Motor neuron (in vitro differentiated cells): ENCODE measurements around the gene FAM174C. TPM values are rescaled to one million over a fixed set of nuclear protein-coding genes. Genes with fewer than 3 reads are reported as not detected.

Experiments
- ATAC-seq, 8 experiments: fragments of 200-7000 bp; cut with Tn5 transposase; replicated peaks in 6 of 8; 2 replicates each; pipeline ENCODE4 v1.8.0; 2021; ENCODE audit warnings: mild to moderate bottlenecking in 8 of 8, moderate library complexity in 8 of 8
- H3K27ac ChIP-seq, 2 donors: fragments of 250-450 bp; sonication (Bioruptor Pico); 2 replicates each; pipeline ENCODE4 v1.9.0; 2021; ENCODE audit warnings: antibody characterized with exemption in 2 of 2, mild to moderate bottlenecking in 2 of 2, moderate library complexity in 1 of 2
- H3K4me1 ChIP-seq, 2 donors: fragments of 250-450 bp; sonication (Bioruptor Pico); replicated peaks in 1 of 2; 2 replicates each; pipeline ENCODE4 v1.6.1; 2021; ENCODE audit warnings: antibody characterized with exemption in 2 of 2, mild to moderate bottlenecking in 2 of 2, moderate library complexity in 1 of 2
- H3K4me3 ChIP-seq, 5 donors: fragments of 250-450 bp; sonication (Bioruptor Pico); 2 replicates each; pipeline ENCODE4 v1.9.0; 2021; ENCODE audit warnings: antibody characterized with exemption in 5 of 5, mild to moderate bottlenecking in 5 of 5, moderate library complexity in 4 of 5
- WGBS, 10 experiments: fragments of 450-650 bp; shearing (Covaris generic); methylation state at CpG; one replicate each; pipeline ENCODE4 v1.0.0; 2022; 5-methylcytosine and 5-hydroxymethylcytosine counted together
- in situ Hi-C, 9 experiments: fragments of 400-800 bp; cut with MboI; loops; one replicate each; pipeline ENCODE4 v1.15.0; 2021; ENCODE audit warnings: low sequenced_read_pairs in 9 of 9, low pct_unique_long_range_greater_than_20kb in 2 of 9; ENCODE audit not compliant: unreplicated experiment in 9 of 9
- total RNA-seq, 8 experiments: library from RNA; unstranded; fragments of 300-600 nt; gene quantifications; 2 replicates each; pipeline versions ENCODE4 v1.2.3 to v1.2.4, GENCODE V29; 2022

The FAM174C gene
- total RNA-seq, 8 experiments from 2014 or later, result 14.2 to 88.9 (median 25.3) TPM

DNA sequence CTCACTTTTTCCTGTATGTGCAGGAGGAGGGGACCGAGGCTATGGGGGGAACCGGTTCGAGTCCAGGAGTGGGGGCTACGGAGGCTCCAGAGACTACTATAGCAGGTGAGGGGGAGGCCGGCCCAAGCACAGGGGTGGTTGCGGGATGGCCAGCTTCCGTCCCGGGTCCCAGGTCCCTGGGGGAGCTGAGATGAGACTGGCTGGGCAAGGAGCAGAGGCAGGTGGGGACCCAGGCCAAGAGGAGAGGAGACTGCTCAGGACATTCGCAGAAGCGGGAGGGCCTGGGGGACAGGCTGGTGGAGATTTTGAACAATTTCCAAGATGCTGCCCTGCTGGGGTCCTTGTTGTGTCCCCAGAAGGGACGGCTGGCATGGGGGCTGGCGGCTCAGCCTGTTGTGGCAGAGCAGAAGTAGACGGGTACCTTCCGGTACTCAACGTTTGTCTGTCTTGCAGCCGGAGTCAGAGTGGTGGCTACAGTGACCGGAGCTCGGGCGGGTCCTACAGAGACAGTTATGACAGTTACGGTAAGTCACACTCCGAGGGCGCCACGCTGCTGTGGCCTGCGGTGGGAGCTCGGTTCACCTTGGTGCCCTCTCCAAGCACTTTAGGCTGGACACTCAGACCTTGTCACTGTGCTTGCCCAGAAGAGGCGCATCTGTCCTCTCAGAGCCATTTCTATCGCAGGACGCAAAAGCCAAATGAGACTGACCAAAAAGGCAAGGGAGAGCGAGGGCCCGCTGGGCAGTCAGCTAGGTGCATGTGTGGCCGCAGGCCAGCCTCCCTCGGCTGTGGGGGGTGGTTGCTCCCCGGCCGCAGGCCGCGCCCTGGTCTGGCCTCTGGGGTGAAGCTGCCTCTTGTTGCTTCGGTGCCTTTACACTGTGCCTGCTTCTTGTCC is 3.6 kb upstream of the FAM174C start:
- peaks cover 47% of the 10 kb centered on the region in 2 donors for H3K4me1 ChIP-seq
- in situ Hi-C loops, result no loop called here
- 70 to 100% (median 89%) methylated on average over 1 to 13 of the region's 37 CpGs; no CpG with 5 or more reads in 3 of the 10 experiments for WGBS, 10 experiments
- no peak for ATAC-seq
- H3K27ac ChIP-seq, result no peak overlapping the region
- no peak overlapping the region for H3K4me3 ChIP-seq

DNA sequence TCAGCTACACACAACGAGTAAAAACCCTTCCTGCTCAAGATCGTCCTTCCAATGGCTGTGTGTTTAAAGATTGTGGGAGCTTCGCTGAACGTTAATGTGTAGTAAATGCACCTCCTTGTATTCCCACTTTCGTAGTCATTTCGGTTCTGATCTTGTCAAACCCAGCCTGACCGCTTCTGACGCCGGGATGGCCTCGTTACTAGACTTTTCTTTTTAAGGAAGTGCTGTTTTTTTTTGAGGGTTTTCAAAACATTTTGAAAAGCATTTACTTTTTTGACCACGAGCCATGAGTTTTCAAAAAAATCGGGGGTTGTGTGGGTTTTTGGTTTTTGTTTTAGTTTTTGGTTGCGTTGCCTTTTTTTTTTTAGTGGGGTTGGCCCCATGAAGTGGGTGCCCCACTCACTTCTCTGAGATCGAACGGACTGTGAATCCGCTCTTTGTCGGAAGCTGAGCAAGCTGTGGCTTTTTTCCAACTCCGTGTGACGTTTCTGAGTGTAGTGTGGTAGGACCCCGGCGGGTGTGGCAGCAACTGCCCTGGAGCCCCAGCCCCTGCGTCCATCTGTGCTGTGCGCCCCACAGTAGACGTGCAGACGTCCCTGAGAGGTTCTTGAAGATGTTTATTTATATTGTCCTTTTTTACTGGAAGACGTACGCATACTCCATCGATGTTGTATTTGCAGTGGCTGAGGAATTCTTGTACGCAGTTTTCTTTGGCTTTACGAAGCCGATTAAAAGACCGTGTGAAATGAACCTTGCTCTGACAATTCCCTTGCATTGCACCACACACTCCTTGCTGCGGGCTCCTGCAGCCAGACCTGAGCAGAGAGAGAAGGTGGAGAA is 2.7 kb upstream of the FAM174C start:
- 78 to 97% (median 87%) methylated on average over 6 to 28 of the region's 33 CpGs for WGBS, 10 experiments
- no peak overlapping the region for H3K27ac ChIP-seq
- ATAC-seq, result no peak
- in situ Hi-C loops, result no loop called here
- peaks cover 39 to 40% of the 10 kb centered on the region in 2 donors for H3K4me1 ChIP-seq
- no peak overlapping the region for H3K4me3 ChIP-seq

DNA sequence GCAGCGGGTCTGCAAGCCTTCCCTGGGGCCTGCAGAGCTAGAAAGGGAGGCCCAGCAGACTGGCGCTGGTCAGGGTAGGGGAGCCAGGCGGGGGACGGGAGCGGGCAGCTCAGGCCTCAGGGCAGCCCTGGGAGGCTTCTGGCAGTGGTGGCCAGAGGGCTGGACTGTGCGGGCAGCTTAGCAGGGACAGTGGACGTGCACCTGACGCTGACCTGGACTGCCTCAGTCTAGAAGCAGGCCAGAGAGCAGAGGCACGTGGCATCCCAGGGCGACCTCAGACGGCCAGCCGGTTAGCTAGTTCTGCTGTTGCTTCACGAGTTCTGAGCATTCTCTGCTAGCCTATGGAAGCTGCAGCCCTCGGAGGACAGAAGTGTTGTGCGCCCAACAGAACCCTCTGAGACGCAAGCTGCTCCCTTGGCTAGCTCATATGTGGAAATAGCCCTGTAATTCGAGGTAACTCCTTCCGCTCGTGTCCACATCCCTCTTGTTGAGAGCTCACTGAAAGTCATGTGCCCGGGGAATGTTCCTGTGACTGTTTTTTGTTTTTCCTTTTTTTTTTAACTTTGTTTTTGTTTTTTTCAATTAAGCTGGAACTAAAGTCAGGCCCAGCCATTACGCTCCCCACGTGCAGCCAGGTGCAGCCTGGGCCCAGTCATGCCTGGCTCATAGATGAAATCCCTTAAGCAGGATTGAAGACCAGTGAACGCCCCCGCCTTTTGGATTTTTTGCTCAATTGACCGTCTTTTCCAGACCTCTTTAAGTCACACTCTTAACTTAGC is 1.9 kb upstream of the FAM174C start:
- ATAC-seq, result no peak
- H3K4me3 ChIP-seq, result no peak overlapping the region
- in situ Hi-C loops, result no loop called here
- 57 to 95% (median 87%) methylated on average over 1 to 16 of the region's 25 CpGs; no CpG with 5 or more reads in 1 of the 10 experiments for WGBS, 10 experiments
- H3K4me1 ChIP-seq, result peaks cover 31 to 32% of the 10 kb centered on the region in 2 donors
- no peak overlapping the region for H3K27ac ChIP-seq

DNA sequence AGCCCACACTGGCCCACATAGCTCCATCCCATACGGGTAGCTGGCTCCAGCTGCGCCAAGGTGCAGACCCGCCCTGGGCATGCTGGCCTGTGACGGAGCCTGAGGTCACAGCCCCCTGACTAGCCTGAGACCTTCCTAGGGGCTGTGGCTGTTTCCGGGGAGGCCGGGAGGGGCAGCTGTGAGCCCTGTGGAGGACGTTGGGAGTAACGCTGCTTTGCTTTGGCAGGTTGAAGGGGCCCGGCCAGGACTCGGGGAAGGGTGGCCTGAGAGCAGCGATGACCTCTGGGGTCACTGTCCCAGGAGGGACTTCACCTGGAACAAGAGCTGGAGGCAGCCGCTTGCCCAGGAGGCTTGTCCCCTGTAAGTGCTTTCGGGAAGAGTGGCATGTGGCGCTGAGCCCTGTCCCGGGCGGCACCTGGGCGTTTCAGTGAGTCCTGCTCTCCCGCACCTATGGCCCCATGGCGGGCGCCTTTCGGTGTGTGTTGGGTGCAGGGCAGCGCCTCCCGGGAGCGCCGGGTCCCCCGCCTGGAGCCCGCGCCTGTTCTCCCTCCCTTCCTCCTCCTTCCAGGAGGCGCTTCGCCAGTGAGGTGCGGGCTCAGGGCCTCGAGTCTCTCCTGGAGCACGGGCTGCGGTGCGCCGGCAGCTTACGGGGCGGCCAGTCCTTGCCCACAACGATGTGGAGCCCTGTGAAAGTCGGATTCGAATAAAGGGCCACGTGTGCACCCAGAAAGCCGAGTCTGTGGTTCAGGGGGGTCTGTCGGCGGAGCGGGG is 1.1 kb upstream of the FAM174C start:
- ATAC-seq, result no peak
- peaks cover 27 to 28% of the 10 kb centered on the region in 2 donors for H3K4me1 ChIP-seq
- peak overlapping the region; percentile 78 to 100 (median 97) for H3K4me3 ChIP-seq
- H3K27ac ChIP-seq, result peak overlapping the region; percentile 100
- in situ Hi-C loops, result no loop called here
- 65 to 85% (median 79%) methylated on average over 1 to 12 of the region's 46 CpGs; no CpG with 5 or more reads in 4 of the 10 experiments for WGBS, 10 experiments

DNA sequence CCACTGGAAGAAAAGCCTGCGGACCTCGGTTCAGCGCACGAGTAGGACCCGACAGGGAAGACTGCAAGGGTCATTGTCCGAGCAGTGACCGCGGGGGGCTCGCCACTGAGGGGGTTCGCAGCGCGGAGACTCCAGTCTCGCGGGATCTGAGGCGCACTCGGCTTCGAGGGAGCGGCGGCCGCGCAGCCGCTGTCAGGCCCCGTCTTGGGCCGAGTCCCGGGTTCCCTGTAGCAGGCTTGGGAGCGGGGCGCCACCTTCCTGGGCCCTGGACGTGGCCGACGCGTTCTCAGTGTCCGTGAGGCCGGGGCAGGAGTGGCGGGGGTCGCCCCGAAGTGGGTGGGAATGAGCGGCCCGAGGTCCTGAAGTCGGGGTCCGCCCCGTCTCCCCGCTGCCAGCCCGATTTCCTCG is 474 bp upstream of the FAM174C start:
- WGBS, 10 experiments, result 0 to 57% (median 5%) methylated on average over 3 to 12 of the region's 44 CpGs; no CpG with 5 or more reads in 6 of the 10 experiments
- peaks cover 28 to 29% of the 10 kb centered on the region in 2 donors for H3K4me1 ChIP-seq
- peak in 7 of 8 experiments; percentile 0 to 15 (median 2) for ATAC-seq
- peak overlapping the region; percentile 78 to 100 (median 97) for H3K4me3 ChIP-seq
- H3K27ac ChIP-seq, result peak overlapping the region; percentile 100
- in situ Hi-C loops, result no loop called here

DNA sequence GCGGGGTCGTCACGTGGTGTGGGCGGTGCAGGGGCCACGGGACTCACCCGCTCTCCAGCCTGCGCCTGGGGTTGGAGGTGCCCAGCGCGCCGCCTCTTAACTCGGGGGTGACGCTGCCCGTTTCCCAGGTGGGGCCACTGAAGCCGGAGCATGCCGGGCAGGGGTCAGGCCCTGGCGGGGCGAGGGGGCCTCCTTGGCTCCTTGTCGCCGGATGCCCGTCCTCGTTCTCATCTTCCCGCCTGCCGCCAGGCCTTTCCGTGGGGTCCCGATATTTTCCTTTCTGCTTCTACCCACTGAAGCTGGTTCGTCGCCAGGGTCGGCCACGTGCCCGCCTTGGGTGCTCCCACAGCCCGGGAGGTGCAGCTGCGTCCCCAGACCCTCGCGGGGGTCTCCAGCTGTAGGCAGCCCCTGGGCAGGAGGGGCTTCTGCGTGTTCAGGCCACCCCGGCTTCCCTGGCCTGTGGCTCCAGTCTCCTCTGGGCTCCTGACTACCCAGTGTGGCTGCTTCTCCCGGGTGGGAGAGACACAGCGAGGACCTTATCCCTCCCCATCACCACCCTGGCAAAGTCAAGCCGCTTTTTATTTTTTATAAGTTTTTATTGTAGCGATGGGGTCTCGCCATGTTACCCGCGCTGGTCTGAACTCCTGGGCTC is 772 bp downstream of the FAM174C start:
- Histone ChIP-seq H3K4me3 (peak overlapping the region; percentile 78 to 100 (median 97)), H3K27ac (peak overlapping the region; percentile 100), H3K4me1 (peaks cover 20 to 22% of the 10 kb centered on the region in 2 donors)
- in situ Hi-C loops, result no loop called here
- WGBS, 10 experiments, result 0 to 88% (median 20%) methylated on average over 1 to 12 of the region's 43 CpGs; no CpG with 5 or more reads in 3 of the 10 experiments
- peak in 4 of 8 experiments; percentile 1 to 76 (median 74) for ATAC-seq

DNA sequence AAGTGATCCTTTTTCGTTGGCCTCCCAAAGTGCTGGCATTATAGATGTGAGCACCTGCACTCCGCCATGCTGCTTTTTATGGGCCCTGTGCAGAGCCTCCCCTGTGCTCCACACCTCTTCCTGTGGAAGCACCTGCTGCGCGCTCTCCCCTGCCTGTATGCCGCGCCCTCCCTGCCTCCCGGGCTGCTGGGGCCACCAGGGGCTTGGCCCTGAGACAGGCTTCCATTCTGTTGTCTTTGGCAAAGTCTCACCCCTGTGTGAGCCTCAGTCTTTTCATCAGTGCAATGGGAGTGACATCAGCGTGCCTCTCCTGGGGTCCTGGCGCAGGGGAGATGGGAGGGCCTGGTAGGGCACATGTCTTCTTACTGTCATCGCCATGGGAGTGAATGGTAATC is 1.3 kb downstream of the FAM174C start:
- ATAC-seq, result no peak
- peak overlapping the region; percentile 100 for H3K27ac ChIP-seq
- peaks cover 18 to 22% of the 10 kb centered on the region in 2 donors for H3K4me1 ChIP-seq
- H3K4me3 ChIP-seq, result peak overlapping the region in 4 of 5 donors; percentile 78 to 99 (median 88)
- in situ Hi-C loops, result no loop called here
- WGBS, 10 experiments, result 67 to 71% (median 70%) methylated on average over 2 to 5 of the region's 10 CpGs; no CpG with 5 or more reads in 7 of the 10 experiments

DNA sequence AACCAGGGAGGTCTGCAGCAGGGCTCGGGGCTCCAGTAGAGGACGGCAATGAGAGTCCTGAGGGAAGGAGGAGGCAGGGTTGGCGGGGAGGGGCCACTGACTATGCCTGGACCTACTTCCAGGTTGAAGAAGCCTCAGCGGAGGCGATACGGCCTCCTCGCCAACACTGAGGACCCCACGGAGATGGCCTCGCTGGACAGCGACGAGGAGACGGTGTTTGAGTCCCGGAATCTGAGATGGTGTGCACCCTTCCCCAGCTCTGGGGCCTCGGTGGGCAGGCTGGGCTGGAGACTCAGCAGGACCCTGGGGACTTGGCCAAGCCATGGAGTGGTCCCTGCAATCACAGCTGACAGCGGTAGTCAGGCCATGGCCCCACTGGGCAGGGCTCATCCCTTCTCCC is 1.7 kb downstream of the FAM174C start:
- H3K27ac ChIP-seq, result peak overlapping the region in 1 of 2 donors; percentile 100
- H3K4me3 ChIP-seq, result no peak overlapping the region
- in situ Hi-C loops, result no loop called here
- no peak for ATAC-seq
- H3K4me1 ChIP-seq, result peaks cover 18 to 22% of the 10 kb centered on the region in 2 donors
- 70 to 100% (median 88%) methylated on average over 2 to 7 of the region's 15 CpGs; no CpG with 5 or more reads in 6 of the 10 experiments for WGBS, 10 experiments

DNA sequence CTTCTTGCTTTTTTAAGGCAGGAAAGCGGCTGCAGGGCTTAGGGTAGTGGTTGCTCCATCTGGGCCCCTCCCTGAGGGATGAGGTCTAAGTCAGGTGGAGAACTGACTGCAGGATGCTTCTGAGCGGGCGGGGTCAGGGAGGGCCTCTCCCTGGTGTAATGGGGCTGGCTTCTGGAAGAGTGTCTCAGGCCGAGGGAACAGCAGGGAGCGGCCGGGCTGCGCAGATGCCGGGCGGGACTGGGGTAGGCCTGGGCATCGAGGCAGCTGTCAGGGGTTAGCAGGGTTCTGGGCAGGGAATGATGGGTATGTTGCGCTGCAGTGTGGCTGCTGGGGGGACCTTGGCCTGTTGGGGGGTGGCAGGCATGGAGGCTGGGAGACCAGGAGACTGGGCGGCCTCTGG is 2.7 kb downstream of the FAM174C start:
- Histone ChIP-seq H3K4me1 (peaks cover 19 to 27% of the 10 kb centered on the region in 2 donors), H3K27ac (no peak overlapping the region), H3K4me3 (no peak overlapping the region)
- in situ Hi-C loops, result no loop called here
- ATAC-seq, result peak in 1 of 8 experiments; percentile 6
- WGBS, 10 experiments, result 8 to 100% (median 45%) methylated on average over 1 to 2 of the region's 12 CpGs; no CpG with 5 or more reads in 6 of the 10 experiments

DNA sequence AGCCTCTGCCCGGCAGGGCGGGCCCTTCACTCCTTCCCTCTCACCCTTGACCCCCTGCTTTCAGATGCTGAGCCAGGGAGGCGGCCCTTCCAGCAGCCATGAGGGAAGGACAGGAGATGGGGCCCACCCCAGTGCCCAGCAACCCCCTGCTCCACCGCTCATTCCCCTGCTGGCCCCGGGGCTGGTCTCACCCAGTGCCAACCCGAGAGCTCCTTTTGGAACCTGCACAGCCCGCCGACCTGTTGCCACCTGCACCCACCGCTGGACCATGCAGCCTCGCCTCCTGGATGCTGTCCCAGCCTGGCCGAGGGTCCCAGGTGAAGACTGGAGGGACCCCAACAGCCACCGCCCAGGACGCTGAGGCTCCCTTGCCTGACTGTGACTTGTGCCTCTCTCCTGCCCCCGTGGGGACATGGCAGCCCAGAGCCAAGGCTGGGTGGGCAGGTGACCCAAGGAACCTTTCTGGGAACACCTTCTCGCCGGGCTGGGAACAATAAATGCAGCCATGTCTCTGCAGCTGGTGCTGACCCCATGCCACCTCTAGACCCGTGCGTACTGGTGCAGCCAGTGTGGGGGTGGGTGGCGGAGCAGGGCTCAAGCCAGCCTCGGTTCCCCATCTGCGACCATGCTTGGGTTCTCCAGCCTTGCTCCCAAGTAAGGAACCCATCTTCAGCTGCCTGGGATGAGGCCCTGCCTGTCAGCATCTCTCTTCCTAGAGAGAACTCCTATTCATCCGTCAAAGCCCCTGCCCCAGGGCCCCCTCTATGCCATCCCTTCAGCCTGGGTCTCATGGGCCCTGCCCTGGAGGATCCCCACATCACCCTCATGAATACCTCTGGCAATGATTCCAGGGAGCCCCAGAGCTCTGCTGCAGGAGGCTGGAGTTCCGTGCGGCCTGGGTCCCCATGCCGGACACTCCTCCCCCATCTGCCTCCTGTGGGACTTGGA is 3.7 kb downstream of the FAM174C start:
- 87 to 100% (median 90%) methylated on average over 2 to 9 of the region's 25 CpGs; no CpG with 5 or more reads in 3 of the 10 experiments for WGBS, 10 experiments
- in situ Hi-C loops, result no loop called here
- H3K4me1 ChIP-seq, result peaks cover 28 to 34% of the 10 kb centered on the region in 2 donors

More for the DNA sequence above, 3.7 kb downstream of the FAM174C start:
- H3K4me3 ChIP-seq, result no peak overlapping the region
- no peak for ATAC-seq
- no peak overlapping the region for H3K27ac ChIP-seq
